Thyroid gland (tissue), 4 donors: ENCODE results near the gene ARL13A. TPM values are rescaled to one million over a fixed set of nuclear protein-coding genes. Genes with fewer than 3 reads are reported as not detected.

Experiments used
- DNase-seq, 2 donors: peaks; one replicate each; pipeline ENCODE4 v3.0.0-alpha.2; 2019
- H3K27ac ChIP-seq, 3 donors: fragments of 200-600 bp; sonication (generic); 1 replicate in 2 of 3; 2 replicates in 1 of 3; pipeline ENCODE4 v1.5.1; 2016 to 2019; ENCODE audit warnings: mild to moderate bottlenecking in 1 of 3, moderate library complexity in 1 of 3
- H3K27me3 ChIP-seq: fragments of 200-600 bp; sonication (generic); one replicate; pipeline ENCODE4 v1.5.1; 2019
- H3K36me3 ChIP-seq, 2 donors: fragments of 200-600 bp; sonication (generic); one replicate each; pipeline ENCODE4 v1.5.1; 2016 to 2019
- H3K4me1 ChIP-seq, 2 donors: fragments of 200-600 bp; sonication (generic); one replicate each; pipeline ENCODE4 v1.5.1; 2017 to 2019
- H3K4me3 ChIP-seq, 3 donors: fragments of 200-600 bp; sonication (generic); replicated peaks in 1 of 3; 1 replicate in 2 of 3; 2 replicates in 1 of 3; pipeline ENCODE4 v1.5.1; 2016; ENCODE audit warnings: mild to moderate bottlenecking in 1 of 3
- H3K9me3 ChIP-seq: fragments of 200-600 bp; sonication (generic); one replicate; pipeline ENCODE4 v1.5.1; 2017
- POLR2A ChIP-seq, 2 donors: fragments of 450-650 bp; IDR thresholded peaks; one replicate each; pipeline ENCODE4 v1.6.1; 2017; ENCODE audit warnings: antibody characterized with exemption in 2 of 2, mild to moderate bottlenecking in 2 of 2, moderate library complexity in 1 of 2
- WGBS, 2 donors: methylation state at CpG; one replicate each; pipeline ENCODE4 v1.1.5; 2017; 5-methylcytosine and 5-hydroxymethylcytosine counted together
- intact Hi-C: fragments of 100-400 bp; cut with DNase I; formaldehyde crosslinking; loops from one replicate; pipeline ENCODE4 v1.15.1; 2023
- total RNA-seq, 4 donors: library from RNA; depleted of rRNA; stranded (reverse); fragments of >200 nt; gene quantifications; one replicate each; pipeline ENCODE4 v1.2.3, GENCODE V29; 2016
- TF ChIP-seq, protein P1 (sequence below), 6 experiments: fragments of 200-600 bp in 3 of 6; fragments of 450-650 bp in 3 of 6; sonication (generic) in 3 of 6; IDR thresholded peaks; one replicate each; pipeline ENCODE4 v1.5.1; 2016 to 2019; ENCODE audit warnings: antibody characterized with exemption in 6 of 6, mild to moderate bottlenecking in 2 of 6, inconsistent platforms in 1 of 6, moderate library complexity in 1 of 6

Gene ARL13A
- total RNA-seq, 4 donors from 2014 or later: not detected

DNA sequence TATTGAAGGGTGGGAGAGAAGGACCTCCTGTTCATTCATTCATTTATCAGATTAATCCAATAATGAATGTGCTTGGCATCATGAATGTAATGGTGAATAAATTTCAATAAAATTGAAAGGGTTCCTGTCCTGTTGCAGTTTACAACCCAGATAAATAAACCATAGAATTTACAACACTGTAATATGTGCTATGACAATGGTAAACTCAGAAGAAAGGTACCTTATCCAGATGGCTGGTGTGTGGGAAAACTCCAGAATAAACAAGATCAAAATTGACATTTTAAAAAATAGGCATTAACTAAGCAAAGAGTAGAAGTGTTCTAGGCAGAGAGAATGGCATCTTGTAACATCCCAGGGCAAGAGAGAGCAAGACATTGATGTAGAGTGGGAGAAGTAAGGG lies 15.3 kb downstream of the ARL13A start:
- Histone ChIP-seq H3K4me1 (no peaks in the 10 kb centered on the region), H3K36me3 (no peaks in the 10 kb centered on the region), H3K9me3 (no peaks in the 10 kb centered on the region), H3K27me3 (no peaks in the 10 kb centered on the region), H3K27ac (no peak overlapping the region), H3K4me3 (no peak overlapping the region)
- TF ChIP-seq, protein P1, sequence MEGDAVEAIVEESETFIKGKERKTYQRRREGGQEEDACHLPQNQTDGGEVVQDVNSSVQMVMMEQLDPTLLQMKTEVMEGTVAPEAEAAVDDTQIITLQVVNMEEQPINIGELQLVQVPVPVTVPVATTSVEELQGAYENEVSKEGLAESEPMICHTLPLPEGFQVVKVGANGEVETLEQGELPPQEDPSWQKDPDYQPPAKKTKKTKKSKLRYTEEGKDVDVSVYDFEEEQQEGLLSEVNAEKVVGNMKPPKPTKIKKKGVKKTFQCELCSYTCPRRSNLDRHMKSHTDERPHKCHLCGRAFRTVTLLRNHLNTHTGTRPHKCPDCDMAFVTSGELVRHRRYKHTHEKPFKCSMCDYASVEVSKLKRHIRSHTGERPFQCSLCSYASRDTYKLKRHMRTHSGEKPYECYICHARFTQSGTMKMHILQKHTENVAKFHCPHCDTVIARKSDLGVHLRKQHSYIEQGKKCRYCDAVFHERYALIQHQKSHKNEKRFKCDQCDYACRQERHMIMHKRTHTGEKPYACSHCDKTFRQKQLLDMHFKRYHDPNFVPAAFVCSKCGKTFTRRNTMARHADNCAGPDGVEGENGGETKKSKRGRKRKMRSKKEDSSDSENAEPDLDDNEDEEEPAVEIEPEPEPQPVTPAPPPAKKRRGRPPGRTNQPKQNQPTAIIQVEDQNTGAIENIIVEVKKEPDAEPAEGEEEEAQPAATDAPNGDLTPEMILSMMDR (IDR thresholded peaks at IDR 0.05): no peak
- no peak for TF ChIP-seq POLR2A (IDR thresholded peaks at IDR 0.05)
- DNase-seq: no peak
- intact Hi-C loops: no loop called here

DNA sequence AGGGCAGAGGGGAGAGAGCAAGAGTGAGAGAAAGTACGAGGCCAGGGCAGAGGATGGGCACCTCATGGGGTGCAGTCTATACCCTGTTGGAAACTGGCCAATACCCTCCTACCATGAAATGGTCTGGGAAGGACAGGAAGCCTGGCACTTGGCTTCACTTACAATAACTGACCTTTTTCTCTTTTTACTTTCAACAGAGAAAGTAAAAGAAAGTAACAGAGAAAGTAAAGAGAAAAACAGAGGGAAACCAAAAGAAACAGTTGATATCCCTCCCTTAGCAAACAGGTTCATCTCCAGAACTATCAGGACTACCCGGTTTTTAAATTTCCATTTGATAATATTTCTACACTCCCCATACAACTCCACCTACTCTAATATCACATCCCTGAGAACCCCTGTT lies 20.6 kb downstream of the ARL13A start:
- Histone ChIP-seq H3K9me3 (no peaks in the 10 kb centered on the region), H3K27me3 (no peaks in the 10 kb centered on the region), H3K27ac (no peak overlapping the region), H3K36me3 (no peaks in the 10 kb centered on the region), H3K4me1 (no peaks in the 10 kb centered on the region), H3K4me3 (no peak overlapping the region)
- intact Hi-C loops: no loop called here
- WGBS, 2 donors: 88 to 89% methylated on average over 2 of the region's 2 CpGs
- no peak for DNase-seq
- TF ChIP-seq POLR2A (IDR thresholded peaks at IDR 0.05): no peak
- TF ChIP-seq, protein P1 (IDR thresholded peaks at IDR 0.05): no peak

GRCh38 chrX:100994352-100995281 lies 25.1 kb downstream of the ARL13A start:
- no peak for TF ChIP-seq POLR2A (IDR thresholded peaks at IDR 0.05)
- TF ChIP-seq, protein P1 (IDR thresholded peaks at IDR 0.05): no peak
- Histone ChIP-seq H3K27ac (no peak overlapping the region), H3K9me3 (no peaks in the 10 kb centered on the region), H3K27me3 (no peaks in the 10 kb centered on the region), H3K36me3 (no peaks in the 10 kb centered on the region), H3K4me1 (no peaks in the 10 kb centered on the region), H3K4me3 (no peak overlapping the region)
- no peak for DNase-seq
- intact Hi-C loops: no loop called here
- 88 to 93% methylated on average over 5 of the region's 5 CpGs for WGBS, 2 donors

DNA sequence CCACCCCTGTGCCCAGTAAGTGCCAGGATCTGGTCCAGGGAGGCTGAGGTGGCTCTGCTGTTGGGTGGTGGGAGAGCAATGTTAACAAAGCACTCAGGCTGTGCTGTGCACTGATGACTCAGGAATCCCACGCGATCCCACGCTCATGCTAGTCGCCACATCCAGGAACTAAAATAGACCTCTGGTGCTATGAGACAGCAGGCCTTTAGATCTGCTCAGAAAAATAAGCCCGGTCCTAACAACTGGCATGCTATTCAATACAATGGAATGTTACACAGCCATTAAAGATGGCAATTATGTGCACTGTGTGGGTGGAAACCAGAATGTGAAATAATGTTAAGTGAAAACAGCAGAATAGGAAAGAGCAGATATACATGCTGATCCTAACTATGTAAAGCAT lies 26.0 kb downstream of the ARL13A start:
- Histone ChIP-seq H3K4me1 (no peaks in the 10 kb centered on the region), H3K27ac (no peak overlapping the region), H3K36me3 (no peaks in the 10 kb centered on the region), H3K27me3 (no peaks in the 10 kb centered on the region), H3K9me3 (no peaks in the 10 kb centered on the region), H3K4me3 (no peak overlapping the region)
- WGBS, 2 donors: 58 to 90% methylated on average over 1 to 5 of the region's 5 CpGs
- no peak for DNase-seq
- TF ChIP-seq, protein P1 (IDR thresholded peaks at IDR 0.05): no peak
- no peak for TF ChIP-seq POLR2A (IDR thresholded peaks at IDR 0.05)
- intact Hi-C loops: no loop called here

- intact Hi-C loops: no loop called here
- no peak for DNase-seq
- no peaks in the 10 kb centered on the region for H3K9me3 ChIP-seq
- H3K4me1 ChIP-seq: no peaks in the 10 kb centered on the region
- H3K27ac ChIP-seq: no peak overlapping the region
- H3K36me3 ChIP-seq: no peaks in the 10 kb centered on the region
- no peak for TF ChIP-seq POLR2A (IDR thresholded peaks at IDR 0.05)
- TF ChIP-seq, protein P1 (IDR thresholded peaks at IDR 0.05): no peak
- no peak overlapping the region for H3K4me3 ChIP-seq
- 85 to 100% methylated on average over 2 of the region's 2 CpGs for WGBS, 2 donors
- H3K27me3 ChIP-seq: no peaks in the 10 kb centered on the region
Observed at GRCh38 chrX:100999451-100999850, 29.9 kb downstream of the ARL13A start.
